Neutrophil (primary cell): ENCODE results near the gene CDK5R1.
A peak's percentile ranks its signal among the peaks of the same experiment; 100 is the strongest.

Source experiments
- H3K27ac ChIP-seq: fragments of 200-600 bp; sonication (generic); 2 replicates; pipeline ENCODE4 v1.5.1; 2016; ENCODE audit warnings: mild to moderate bottlenecking, moderate library complexity
- H3K27me3 ChIP-seq: fragments of 200-600 bp; sonication (generic); 2 replicates; pipeline ENCODE4 v1.6.0; 2016; ENCODE audit warnings: mild to moderate bottlenecking
- H3K36me3 ChIP-seq: fragments of 200-600 bp; sonication (generic); 2 replicates; pipeline ENCODE4 v1.5.1; 2017
- H3K4me1 ChIP-seq, 2 experiments: fragments of 200-600 bp in 1 of 2; sonication (generic) in 1 of 2; 1 replicate in 1 of 2; 2 replicates in 1 of 2; pipeline versions ENCODE4 v1.5.1 to v1.6.1; 2013 to 2016; ENCODE audit warnings: low read depth in 1 of 2, low read length in 1 of 2, mild to moderate bottlenecking in 1 of 2, moderate library complexity in 1 of 2; ENCODE audit not compliant: control insufficient read depth in 1 of 2, insufficient read depth in 1 of 2
- H3K4me3 ChIP-seq, 2 experiments: fragments of 200-600 bp in 1 of 2; sonication (generic) in 1 of 2; 1 replicate in 1 of 2; 2 replicates in 1 of 2; pipeline ENCODE4 v1.5.1; 2013 to 2016; ENCODE audit warnings: low read depth in 1 of 2, low read length in 1 of 2, mild to moderate bottlenecking in 1 of 2, moderate library complexity in 1 of 2
- H3K9me3 ChIP-seq: fragments of 200-600 bp; sonication (generic); 2 replicates; pipeline ENCODE4 v1.5.1; 2016
- TF ChIP-seq, protein P1 (sequence below): fragments of 200-600 bp; sonication (generic); IDR thresholded peaks from 2 replicates; pipeline ENCODE4 v1.5.1; 2016; ENCODE audit warnings: antibody characterized with exemption

Gene CDK5R1

DNA sequence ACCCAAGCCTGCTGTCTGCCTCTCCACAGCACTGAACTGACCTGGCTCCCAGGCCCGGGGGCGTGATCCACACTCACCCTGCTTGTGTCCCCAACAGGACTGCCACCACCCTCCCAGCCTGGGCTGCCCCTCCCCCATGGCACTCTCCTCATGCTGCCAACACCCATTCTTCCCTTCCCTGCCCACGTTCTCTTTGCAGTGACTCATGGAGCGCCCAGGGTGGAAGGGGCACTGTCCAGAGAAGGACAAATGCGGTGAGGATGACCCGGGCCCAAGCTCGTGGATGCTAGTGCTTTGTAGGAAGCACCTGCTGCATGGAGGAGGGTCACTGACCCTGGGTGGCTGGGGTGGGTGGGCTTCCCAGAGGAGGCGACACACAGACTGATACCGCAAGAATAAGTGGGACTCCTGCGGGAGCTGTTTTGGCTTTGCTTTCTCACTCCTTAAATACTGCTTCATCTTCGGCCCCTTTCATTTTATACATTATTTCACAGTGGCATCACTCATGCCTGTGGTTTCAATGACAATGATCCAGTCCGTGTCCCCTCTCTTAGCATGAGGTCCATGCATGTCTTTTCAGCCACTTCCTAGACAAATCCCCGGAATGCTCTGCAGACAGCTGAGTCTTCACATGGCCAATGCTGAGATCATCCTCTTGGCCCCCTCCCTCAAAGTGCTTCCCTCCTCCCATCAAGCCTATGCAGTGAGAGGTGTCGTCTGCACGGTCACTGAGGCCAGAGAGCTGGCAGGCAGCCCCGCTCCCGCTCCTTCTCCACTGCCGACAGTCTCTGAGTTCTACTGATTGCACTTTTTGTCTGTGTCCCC is 17.6 kb downstream of the CDK5R1 start:
- H3K4me1 ChIP-seq = peaks cover 51 to 57% of the 10 kb centered on the region in 2 experiments
- no peaks in the 10 kb centered on the region for H3K9me3 ChIP-seq
- no peaks in the 10 kb centered on the region for H3K27me3 ChIP-seq
- no peaks in the 10 kb centered on the region for H3K36me3 ChIP-seq
- H3K27ac ChIP-seq = peak overlapping the region; percentile 90
- TF ChIP-seq, protein P1, sequence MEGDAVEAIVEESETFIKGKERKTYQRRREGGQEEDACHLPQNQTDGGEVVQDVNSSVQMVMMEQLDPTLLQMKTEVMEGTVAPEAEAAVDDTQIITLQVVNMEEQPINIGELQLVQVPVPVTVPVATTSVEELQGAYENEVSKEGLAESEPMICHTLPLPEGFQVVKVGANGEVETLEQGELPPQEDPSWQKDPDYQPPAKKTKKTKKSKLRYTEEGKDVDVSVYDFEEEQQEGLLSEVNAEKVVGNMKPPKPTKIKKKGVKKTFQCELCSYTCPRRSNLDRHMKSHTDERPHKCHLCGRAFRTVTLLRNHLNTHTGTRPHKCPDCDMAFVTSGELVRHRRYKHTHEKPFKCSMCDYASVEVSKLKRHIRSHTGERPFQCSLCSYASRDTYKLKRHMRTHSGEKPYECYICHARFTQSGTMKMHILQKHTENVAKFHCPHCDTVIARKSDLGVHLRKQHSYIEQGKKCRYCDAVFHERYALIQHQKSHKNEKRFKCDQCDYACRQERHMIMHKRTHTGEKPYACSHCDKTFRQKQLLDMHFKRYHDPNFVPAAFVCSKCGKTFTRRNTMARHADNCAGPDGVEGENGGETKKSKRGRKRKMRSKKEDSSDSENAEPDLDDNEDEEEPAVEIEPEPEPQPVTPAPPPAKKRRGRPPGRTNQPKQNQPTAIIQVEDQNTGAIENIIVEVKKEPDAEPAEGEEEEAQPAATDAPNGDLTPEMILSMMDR = no peak
- H3K4me3 ChIP-seq = peak overlapping the region; percentile 22 to 51

GRCh38 chr17:32508926-32509325 is 22.1 kb downstream of the CDK5R1 start:
- H3K27ac ChIP-seq = no peak overlapping the region
- TF ChIP-seq, protein P1 = no peak
- peaks cover 21% of the 10 kb centered on the region for H3K27me3 ChIP-seq
- H3K36me3 ChIP-seq = no peaks in the 10 kb centered on the region
- no peaks in the 10 kb centered on the region for H3K9me3 ChIP-seq
- H3K4me1 ChIP-seq = peaks cover 24% of the 10 kb centered on the region in 2 experiments
- no peak overlapping the region for H3K4me3 ChIP-seq

DNA sequence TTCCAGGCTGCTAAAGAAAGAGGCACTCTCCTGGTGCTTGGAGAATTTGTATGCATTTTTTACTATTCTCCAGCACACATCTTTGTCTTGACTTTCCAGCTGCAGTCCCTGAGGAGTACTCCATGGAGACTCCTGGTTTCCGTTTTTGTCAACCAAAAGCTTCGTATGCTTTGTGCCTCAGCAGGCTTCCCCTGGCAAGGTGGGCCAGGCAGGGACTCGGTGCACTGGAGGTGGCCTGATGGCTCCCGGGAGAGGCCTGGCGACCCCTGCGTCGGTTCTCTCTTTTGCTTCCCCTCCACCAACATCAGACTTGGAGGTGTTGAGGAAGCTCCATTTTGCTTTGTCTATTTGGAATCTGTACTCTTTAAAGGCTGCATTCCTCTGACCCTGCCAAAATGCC is 23.7 kb downstream of the CDK5R1 start:
- H3K9me3 ChIP-seq = no peaks in the 10 kb centered on the region
- peaks cover 27% of the 10 kb centered on the region for H3K27me3 ChIP-seq
- no peak overlapping the region for H3K4me3 ChIP-seq
- TF ChIP-seq, protein P1 = no peak
- peaks cover 8 to 9% of the 10 kb centered on the region in 2 experiments for H3K4me1 ChIP-seq
- H3K27ac ChIP-seq = no peak overlapping the region
- H3K36me3 ChIP-seq = no peaks in the 10 kb centered on the region

GRCh38 chr17:32512328-32512727 is 25.5 kb downstream of the CDK5R1 start:
- TF ChIP-seq, protein P1 = no peak
- H3K27me3 ChIP-seq = peaks cover 46% of the 10 kb centered on the region
- no peak overlapping the region for H3K4me3 ChIP-seq
- H3K4me1 ChIP-seq = no peaks in the 10 kb centered on the region
- no peak overlapping the region for H3K27ac ChIP-seq
- H3K9me3 ChIP-seq = no peaks in the 10 kb centered on the region
- H3K36me3 ChIP-seq = no peaks in the 10 kb centered on the region

DNA sequence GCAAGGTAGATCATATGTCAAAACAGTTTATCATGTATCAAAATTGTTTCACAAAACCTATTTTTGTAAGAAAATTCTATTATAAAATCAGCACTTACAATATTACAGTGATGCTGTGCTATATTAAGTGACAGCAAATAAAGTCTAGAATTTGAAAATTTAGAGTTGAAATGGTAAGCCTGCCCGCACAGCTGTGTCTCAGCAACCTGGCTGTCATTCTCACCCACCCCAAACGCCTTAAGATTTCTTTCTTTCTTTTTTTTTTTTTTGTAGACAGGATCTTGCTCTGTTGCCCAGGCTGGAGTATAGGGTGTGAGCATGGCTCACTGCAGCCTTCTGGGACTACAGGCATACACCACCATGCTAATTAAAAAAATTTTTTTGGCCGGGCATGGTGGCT is 26.8 kb downstream of the CDK5R1 start:
- Histone ChIP-seq H3K27me3 (peaks cover 58% of the 10 kb centered on the region), H3K36me3 (no peaks in the 10 kb centered on the region), H3K9me3 (no peaks in the 10 kb centered on the region), H3K4me3 (no peak overlapping the region), H3K4me1 (no peaks in the 10 kb centered on the region), H3K27ac (no peak overlapping the region)
- TF ChIP-seq, protein P1 = no peak
